ENCODE data around the gene INTS11.

GRCh38 chr1:1278620-1279019 is 45.8 kb downstream of the INTS11 start:
- TF ChIP-seq CTCF (IDR thresholded peaks at IDR 0.05) (no peak), POLR2A (IDR thresholded peaks at IDR 0.05) (no peak)

Data from right lobe of liver (tissue), 4 donors.